ENCODE data around the gene PSAPL1.

The PSAPL1 gene

GRCh38 chr4:7474320-7474719 is 39.6 kb upstream of the PSAPL1 start:
- TF ChIP-seq, protein P1, sequence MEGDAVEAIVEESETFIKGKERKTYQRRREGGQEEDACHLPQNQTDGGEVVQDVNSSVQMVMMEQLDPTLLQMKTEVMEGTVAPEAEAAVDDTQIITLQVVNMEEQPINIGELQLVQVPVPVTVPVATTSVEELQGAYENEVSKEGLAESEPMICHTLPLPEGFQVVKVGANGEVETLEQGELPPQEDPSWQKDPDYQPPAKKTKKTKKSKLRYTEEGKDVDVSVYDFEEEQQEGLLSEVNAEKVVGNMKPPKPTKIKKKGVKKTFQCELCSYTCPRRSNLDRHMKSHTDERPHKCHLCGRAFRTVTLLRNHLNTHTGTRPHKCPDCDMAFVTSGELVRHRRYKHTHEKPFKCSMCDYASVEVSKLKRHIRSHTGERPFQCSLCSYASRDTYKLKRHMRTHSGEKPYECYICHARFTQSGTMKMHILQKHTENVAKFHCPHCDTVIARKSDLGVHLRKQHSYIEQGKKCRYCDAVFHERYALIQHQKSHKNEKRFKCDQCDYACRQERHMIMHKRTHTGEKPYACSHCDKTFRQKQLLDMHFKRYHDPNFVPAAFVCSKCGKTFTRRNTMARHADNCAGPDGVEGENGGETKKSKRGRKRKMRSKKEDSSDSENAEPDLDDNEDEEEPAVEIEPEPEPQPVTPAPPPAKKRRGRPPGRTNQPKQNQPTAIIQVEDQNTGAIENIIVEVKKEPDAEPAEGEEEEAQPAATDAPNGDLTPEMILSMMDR (IDR thresholded peaks at IDR 0.05), result no peak
- no peak overlapping the region for H3K4me3 ChIP-seq
- DNase-seq (ENCODE audit: low spot score), result no peak
- no peak overlapping the region for H3K27ac ChIP-seq

DNA sequence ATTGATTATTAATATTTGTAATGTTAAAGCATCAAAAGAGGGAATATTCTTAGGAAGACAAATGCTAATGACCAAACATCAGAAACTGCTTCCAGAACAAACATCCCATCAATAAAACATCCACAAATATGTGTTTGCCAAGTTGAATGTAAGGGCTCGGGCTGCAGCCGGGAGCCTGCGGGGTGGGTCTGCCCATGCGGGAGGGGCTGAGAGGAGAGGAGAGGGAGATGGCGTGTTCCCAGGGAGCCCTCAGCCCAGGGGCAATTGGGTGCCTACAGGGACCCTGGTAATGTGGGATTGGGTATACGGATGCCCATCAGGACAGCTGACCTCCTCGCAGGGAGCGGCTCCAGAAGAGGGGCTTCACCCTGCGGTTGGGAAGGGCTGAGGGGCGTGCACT is 38.4 kb upstream of the PSAPL1 start:
- DNase-seq (ENCODE audit: low spot score), result no peak
- no peak overlapping the region for H3K27ac ChIP-seq
- no peak overlapping the region for H3K4me3 ChIP-seq
- TF ChIP-seq, protein P1 (IDR thresholded peaks at IDR 0.05), result no peak

DNA sequence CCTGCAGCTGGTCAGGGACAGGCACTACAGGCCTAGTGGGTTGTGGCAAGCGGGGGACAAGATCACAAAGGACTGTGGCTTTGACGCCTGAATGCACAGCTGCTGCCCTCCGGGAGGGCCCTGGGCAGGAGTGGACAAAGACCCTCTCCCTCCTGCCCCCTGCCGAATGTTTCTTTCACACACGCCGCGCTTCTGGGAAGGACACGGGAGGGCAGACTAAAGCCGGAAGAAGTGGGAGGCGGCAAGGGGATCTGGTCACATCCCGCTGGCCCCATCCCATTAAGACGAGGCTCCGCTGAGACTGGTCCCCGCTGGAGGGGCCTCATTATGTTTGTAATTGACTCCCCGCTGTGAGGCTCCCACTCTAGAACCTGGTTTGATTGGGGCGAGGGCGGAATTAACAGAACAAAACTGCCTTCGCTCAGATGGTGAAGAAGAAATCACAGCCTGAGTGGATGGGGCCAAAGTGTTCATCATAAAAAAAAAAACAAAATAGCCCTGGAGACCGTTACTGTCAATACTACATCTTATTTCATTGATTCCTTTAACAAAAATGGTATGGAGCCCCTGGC is 37.8 kb upstream of the PSAPL1 start:
- TF ChIP-seq, protein P1 (IDR thresholded peaks at IDR 0.05), result no peak
- H3K27ac ChIP-seq, result no peak overlapping the region
- H3K4me3 ChIP-seq, result no peak overlapping the region
- DNase-seq (ENCODE audit: low spot score), result no peak

DNA sequence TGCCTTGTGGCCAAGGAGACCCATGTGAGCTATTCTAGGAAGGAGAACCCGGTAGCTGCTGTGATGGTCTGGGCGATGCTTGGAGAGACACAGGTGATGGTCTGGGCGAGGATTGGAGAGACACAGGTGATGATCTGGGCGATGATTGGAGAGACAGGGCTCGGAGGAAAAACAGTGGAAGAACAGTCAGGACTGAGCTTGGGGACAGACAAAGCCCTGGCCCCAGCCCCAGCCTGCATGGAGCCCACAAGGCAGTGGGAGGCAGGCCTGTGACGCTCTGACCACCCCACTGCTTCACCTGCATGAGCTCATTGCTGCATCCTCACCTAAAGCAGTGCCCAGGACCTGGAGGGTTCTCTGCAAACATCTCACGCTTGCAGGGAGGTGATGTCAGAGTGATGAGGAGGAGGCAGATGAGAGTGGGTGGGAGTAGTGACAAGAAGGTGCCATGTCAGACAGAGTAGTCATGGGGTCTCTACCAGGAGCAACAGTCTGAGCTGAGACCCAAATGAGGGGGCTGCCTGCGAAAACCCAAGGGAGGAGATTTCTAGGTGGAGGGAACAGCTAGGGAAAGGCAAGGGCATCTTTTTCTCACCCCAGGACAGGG is 35.9 kb upstream of the PSAPL1 start:
- Histone ChIP-seq H3K27ac (no peak overlapping the region), H3K4me3 (no peak overlapping the region)
- no peak for DNase-seq (ENCODE audit: low spot score)
- TF ChIP-seq, protein P1 (IDR thresholded peaks at IDR 0.05), result no peak

DNA sequence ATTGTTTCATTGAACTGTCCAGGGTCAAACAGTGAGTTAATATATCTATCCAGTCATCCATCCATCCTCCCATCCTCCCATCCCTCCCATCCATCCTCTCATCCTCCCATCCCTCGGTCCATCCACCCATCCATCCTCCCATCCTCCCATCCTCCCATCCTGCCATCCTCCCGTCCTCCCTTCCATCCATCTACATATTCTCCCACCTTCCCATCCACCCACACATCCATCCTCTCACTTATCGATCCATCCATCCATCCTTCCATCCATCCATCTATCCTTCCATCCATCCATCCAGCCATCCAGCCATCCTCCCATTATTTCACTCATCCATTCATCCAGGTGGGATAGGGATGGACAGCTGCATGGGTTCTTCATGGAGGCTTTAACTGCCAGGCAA is 35.4 kb upstream of the PSAPL1 start:
- TF ChIP-seq, protein P1 (IDR thresholded peaks at IDR 0.05), result no peak
- no peak for DNase-seq (ENCODE audit: low spot score)
- Histone ChIP-seq H3K4me3 (no peak overlapping the region), H3K27ac (no peak overlapping the region)

DNA sequence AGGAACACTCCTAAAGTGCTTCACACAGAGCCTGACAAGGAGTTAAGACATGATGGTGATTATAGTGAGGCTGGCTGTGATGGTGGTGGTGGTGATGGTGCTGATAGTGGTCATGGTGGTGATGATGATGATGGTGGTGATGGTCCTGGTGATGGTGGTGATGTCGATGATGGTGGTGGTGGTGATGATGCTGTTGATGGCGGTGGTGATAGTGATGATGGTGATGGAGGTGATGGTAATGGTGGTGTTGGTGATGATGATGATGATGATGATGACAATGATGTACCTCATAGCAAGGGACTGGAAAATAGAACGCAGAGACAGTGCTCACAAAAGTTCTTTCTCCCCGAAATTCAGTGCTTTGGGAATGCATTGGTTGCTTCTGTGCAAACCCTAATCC is 34.3 kb upstream of the PSAPL1 start:
- no peak for DNase-seq (ENCODE audit: low spot score)
- Histone ChIP-seq H3K27ac (no peak overlapping the region), H3K4me3 (no peak overlapping the region)
- TF ChIP-seq, protein P1 (IDR thresholded peaks at IDR 0.05), result no peak

- H3K27ac ChIP-seq, result no peak overlapping the region
- TF ChIP-seq, protein P1 (IDR thresholded peaks at IDR 0.05), result no peak
- DNase-seq (ENCODE audit: low spot score), result no peak
- H3K4me3 ChIP-seq, result no peak overlapping the region
These were observed 32.7 kb upstream of the PSAPL1 start for GRCh38 chr4:7467471-7467870.
